ENCODE data around the gene THBD. TPM values are rescaled to one million over a fixed set of nuclear protein-coding genes. Genes with fewer than 3 reads are reported as not detected.

THBD gene
- total and polyA plus RNA-seq, 9 of the 15 experiments (the other 6 are each of a cell fraction or from before 2014, with no cell fraction given) = 0.07 to 0.49 (median 0.33) TPM

DNA sequence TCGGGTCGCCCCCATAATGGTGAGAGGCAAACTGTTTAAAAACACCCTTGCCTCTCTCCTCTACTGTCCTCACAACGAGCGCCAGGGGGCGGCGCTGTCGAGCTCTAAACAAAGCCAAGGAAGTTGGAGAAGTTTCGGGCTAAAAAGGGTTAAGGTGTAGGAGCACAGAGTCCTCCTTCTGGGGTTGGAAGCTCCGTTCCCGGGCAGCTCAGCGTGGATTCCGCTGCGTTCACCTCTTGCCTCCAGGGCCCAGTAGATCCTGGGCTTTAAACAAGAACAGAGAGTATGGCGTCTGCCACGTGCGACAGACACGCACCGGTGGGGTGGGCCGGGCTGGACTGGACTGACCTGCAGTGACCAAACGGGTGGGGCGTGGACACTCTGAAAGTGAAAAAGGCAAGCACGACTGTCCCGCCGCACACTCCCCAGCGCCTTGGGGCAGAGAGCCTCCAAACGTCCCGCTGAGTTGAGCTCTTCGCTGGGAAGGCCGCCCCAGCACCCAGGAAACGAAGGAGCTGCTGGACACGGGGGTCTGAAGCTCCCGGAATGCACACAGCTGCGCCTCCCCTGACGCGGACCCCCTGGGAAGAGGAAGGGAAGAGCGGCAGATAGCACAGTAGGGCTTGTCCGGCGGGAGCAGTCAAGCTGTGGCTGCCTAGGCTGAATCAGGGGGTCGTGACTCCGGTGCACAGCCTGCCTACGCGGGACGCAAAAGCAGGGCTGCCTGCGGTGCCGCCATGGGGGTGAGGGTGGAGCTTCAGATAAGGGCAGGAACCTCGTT, 1.6 kb upstream of the THBD start (continued):
- TF ChIP-seq, protein P1, sequence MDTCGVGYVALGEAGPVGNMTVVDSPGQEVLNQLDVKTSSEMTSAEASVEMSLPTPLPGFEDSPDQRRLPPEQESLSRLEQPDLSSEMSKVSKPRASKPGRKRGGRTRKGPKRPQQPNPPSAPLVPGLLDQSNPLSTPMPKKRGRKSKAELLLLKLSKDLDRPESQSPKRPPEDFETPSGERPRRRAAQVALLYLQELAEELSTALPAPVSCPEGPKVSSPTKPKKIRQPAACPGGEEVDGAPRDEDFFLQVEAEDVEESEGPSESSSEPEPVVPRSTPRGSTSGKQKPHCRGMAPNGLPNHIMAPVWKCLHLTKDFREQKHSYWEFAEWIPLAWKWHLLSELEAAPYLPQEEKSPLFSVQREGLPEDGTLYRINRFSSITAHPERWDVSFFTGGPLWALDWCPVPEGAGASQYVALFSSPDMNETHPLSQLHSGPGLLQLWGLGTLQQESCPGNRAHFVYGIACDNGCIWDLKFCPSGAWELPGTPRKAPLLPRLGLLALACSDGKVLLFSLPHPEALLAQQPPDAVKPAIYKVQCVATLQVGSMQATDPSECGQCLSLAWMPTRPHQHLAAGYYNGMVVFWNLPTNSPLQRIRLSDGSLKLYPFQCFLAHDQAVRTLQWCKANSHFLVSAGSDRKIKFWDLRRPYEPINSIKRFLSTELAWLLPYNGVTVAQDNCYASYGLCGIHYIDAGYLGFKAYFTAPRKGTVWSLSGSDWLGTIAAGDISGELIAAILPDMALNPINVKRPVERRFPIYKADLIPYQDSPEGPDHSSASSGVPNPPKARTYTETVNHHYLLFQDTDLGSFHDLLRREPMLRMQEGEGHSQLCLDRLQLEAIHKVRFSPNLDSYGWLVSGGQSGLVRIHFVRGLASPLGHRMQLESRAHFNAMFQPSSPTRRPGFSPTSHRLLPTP (IDR thresholded peaks at IDR 0.05; ENCODE audit: borderline replicate concordance, extremely low read depth, insufficient read length) = no peak

DNA sequence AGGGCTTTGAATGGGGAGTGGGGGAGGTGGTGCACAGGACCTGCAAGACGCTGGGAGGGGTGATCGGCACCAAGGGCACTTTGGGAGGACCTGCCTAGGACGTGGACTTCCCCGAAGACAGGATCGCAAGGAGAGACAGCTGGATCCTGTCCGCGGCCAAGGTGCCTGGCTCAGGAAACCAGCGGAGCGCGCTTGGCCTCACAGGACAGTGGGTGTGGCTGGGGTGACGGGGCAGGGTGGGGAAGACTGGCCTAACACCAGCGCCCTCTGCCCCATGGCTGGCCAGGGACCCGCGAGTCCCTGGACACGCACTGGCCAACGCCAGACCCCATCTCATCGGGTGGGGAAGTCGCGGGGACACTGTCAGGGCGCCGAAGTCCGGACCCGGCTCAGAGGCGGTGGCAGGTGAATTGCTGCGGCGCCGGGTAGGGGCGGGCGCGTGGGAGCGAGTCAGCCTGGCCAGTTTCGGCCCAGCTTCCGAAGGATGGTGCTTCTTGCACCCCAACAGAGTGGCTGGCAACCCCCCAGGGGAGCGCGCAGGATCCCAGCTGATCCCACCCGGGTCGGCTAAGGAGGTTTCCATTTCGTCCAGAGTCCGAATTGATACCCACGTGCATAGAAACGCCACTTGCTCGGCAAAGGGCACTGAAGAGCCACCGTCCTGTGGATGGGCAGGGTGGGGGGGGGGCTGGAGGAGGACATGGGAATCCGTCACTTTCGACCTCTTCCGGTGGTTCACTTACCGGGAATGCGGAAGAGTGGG, 785 bp upstream of the THBD start:
- H3K79me2 ChIP-seq (ENCODE audit: control insufficient read depth, insufficient read depth, low read length) = no peaks in the 10 kb centered on the region
- no peak overlapping the region for H3K4me3 ChIP-seq
- in situ Hi-C loops (cut with MboI) = loop anchor here (10.0 kb wide), 1 partner anchor 295 kb away; no protein-coding TSS in a partner anchor
- ChIA-PET CTCF (ENCODE audit: low intra/inter-chr PET ratio) (interaction anchor here (0.6 to 0.9 kb wide), 3 partner anchors 185 to 290 kb away, joined by 3 to 6 read pairs (median 4); no protein-coding TSS in a partner anchor), POLR2A (interaction anchor here (0.7 to 2.5 kb wide), 8 partner anchors 10 to 308 kb away, joined by 3 to 11 read pairs (median 4); no protein-coding TSS in a partner anchor)
- peak overlapping the region; percentile 77; the same call in 1 of the 2 replicates for H3K4me2 ChIP-seq (ENCODE audit: insufficient read depth, low read length)
- intact Hi-C loops (cut with micrococcal nuclease) = loop anchor here (2.0 to 10.0 kb wide), 5 partner anchors 82 to 295 kb away; no protein-coding TSS in a partner anchor
- H2AFZ ChIP-seq (ENCODE audit: low read depth, low read length) = peak overlapping the region; percentile 96; the same call in 1 of the 2 replicates
- peaks cover 15 to 51% of the 10 kb centered on the region in 2 experiments; a peak in 4 of 5 replicates for H3K4me1 ChIP-seq (replicated peaks in 1 of 2; ENCODE audit: control insufficient read depth in 2 of 2, insufficient read depth in 2 of 2, low read length in 2 of 2)
- no peak overlapping the region for H3K27ac ChIP-seq (ENCODE audit: extremely low read depth, low read depth, low read length)
- WGBS (ENCODE audit: insufficient coverage, low coverage, missing lambda C conversion rate) = 86% methylated on average over 24 of the region's 48 CpGs
- DNase-seq (ENCODE audit: extremely low read depth in 1 of 4, low spot score in 3 of 4) (no peak), ATAC-seq (no peak), FAIRE-seq (no peak)
- H3K36me3 ChIP-seq (ENCODE audit: control insufficient read depth, insufficient read depth, low read length) = no peaks in the 10 kb centered on the region
- H3K27me3 ChIP-seq (ENCODE audit: control insufficient read depth in 2 of 2, insufficient read depth in 2 of 2, low read length in 2 of 2) = no peaks in the 10 kb centered on the region
- no TSS peak for BruUV-seq (replicated peaks)
- H3K9me3 ChIP-seq (replicated peaks; ENCODE audit: control insufficient read depth, insufficient read depth, low read depth, low read length) = no peaks in the 10 kb centered on the region
- peak overlapping the region; percentile 90 to 96; a peak in 2 of 4 replicates for H3K9ac ChIP-seq (ENCODE audit: insufficient read depth in 1 of 2, low read depth in 2 of 2, low read length in 2 of 2)
- H4K20me1 ChIP-seq (replicated peaks; ENCODE audit: control insufficient read depth, insufficient read depth, low read length) = no peaks in the 10 kb centered on the region
- no peaks in the 10 kb centered on the region for H3K9me1 ChIP-seq (ENCODE audit: control insufficient read depth, insufficient read depth, low read length)
- TF ChIP-seq, protein P2, sequence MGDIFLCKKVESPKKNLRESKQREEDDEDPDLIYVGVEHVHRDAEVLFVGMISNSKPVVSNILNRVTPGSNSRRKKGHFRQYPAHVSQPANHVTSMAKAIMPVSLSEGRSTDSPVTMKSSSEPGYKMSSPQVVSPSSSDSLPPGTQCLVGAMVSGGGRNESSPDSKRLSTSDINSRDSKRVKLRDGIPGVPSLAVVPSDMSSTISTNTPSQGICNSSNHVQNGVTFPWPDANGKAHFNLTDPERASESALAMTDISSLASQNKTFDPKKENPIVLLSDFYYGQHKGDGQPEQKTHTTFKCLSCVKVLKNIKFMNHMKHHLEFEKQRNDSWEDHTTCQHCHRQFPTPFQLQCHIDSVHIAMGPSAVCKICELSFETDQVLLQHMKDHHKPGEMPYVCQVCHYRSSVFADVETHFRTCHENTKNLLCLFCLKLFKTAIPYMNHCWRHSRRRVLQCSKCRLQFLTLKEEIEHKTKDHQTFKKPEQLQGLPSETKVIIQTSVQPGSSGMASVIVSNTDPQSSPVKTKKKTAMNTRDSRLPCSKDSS (IDR thresholded peaks at IDR 0.05; ENCODE audit: low read depth, partially characterized antibody) = no peak
- TF ChIP-seq, protein P3, sequence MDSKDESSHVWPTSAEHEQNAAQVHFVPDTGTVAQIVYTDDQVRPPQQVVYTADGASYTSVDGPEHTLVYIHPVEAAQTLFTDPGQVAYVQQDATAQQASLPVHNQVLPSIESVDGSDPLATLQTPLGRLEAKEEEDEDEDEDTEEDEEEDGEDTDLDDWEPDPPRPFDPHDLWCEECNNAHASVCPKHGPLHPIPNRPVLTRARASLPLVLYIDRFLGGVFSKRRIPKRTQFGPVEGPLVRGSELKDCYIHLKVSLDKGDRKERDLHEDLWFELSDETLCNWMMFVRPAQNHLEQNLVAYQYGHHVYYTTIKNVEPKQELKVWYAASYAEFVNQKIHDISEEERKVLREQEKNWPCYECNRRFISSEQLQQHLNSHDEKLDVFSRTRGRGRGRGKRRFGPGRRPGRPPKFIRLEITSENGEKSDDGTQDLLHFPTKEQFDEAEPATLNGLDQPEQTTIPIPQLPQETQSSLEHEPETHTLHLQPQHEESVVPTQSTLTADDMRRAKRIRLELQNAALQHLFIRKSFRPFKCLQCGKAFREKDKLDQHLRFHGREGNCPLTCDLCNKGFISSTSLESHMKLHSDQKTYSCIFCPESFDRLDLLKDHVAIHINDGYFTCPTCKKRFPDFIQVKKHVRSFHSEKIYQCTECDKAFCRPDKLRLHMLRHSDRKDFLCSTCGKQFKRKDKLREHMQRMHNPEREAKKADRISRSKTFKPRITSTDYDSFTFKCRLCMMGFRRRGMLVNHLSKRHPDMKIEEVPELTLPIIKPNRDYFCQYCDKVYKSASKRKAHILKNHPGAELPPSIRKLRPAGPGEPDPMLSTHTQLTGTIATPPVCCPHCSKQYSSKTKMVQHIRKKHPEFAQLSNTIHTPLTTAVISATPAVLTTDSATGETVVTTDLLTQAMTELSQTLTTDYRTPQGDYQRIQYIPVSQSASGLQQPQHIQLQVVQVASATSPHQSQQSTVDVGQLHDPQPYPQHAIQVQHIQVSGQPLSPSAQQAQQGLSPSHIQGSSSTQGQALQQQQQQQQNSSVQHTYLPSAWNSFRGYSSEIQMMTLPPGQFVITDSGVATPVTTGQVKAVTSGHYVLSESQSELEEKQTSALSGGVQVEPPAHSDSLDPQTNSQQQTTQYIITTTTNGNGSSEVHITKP (IDR thresholded peaks at IDR 0.05; ENCODE audit: partially characterized antibody) = no peak
- TF ChIP-seq HDAC8 (tag; IDR thresholded peaks at IDR 0.05) = no peak
